Measurements from ENCODE around the gene TTC39B. TPM values are rescaled to one million over a fixed set of nuclear protein-coding genes. Genes with fewer than 3 reads are reported as not detected.

Gene TTC39B
- total RNA-seq, 1 experiment from 2014 or later = 0.04 TPM

DNA sequence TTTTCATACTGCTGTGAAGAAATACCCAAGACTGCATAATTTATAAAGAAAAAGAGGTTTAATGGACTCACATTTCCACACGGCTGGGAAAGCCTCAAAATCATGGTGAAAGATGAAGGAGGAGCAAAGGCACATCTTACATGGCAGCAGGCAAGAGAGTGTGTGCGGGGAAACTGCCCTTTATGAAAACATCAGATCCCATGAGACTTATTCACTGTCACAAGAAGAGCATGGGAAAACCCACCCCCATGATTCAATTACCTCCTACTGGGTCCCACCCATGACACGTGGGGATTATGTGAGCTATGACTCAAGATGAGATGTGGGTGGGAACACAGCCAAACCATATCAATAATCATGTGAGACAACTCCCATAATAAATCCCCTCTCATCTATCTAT, 8.7 kb downstream of the TTC39B start:
- Histone ChIP-seq H3K4me3 (ENCODE audit: low read length) (no peak overlapping the region), H3K27ac (ENCODE audit: low read length) (no peak overlapping the region), H3K9me3 (ENCODE audit: low read length) (no peaks in the 10 kb centered on the region), H3K27me3 (ENCODE audit: low read length) (no peaks in the 10 kb centered on the region), H3K9me2 (replicated peaks; ENCODE audit: insufficient read depth, low read length) (no peaks in the 10 kb centered on the region), H4K20me1 (ENCODE audit: insufficient read depth, low read depth, low read length) (no peaks in the 10 kb centered on the region), H3K4me2 (ENCODE audit: low read depth, low read length, poor library complexity, severe bottlenecking) (no peak overlapping the region), H3K4me1 (ENCODE audit: low read length) (no peaks in the 10 kb centered on the region), H2AFZ (ENCODE audit: low read length) (no peak overlapping the region), H3K9ac (ENCODE audit: low read length) (no peak overlapping the region), H3K36me3 (ENCODE audit: insufficient read depth, low read length) (no peaks in the 10 kb centered on the region), H3K79me2 (ENCODE audit: low read length) (no peaks in the 10 kb centered on the region)
- DNase-seq = no peak

GRCh38 chr9:15295761-15296405, 11.1 kb downstream of the TTC39B start:
- DNase-seq = no peak
- no peaks in the 10 kb centered on the region for H4K20me1 ChIP-seq (ENCODE audit: insufficient read depth, low read depth, low read length)
- H3K27ac ChIP-seq (ENCODE audit: low read length) = no peak overlapping the region
- no peaks in the 10 kb centered on the region for H3K9me2 ChIP-seq (replicated peaks; ENCODE audit: insufficient read depth, low read length)
- H3K36me3 ChIP-seq (ENCODE audit: insufficient read depth, low read length) = no peaks in the 10 kb centered on the region
- H3K4me2 ChIP-seq (ENCODE audit: low read depth, low read length, poor library complexity, severe bottlenecking) = no peak overlapping the region
- no peak overlapping the region for H3K9ac ChIP-seq (ENCODE audit: low read length)
- H3K9me3 ChIP-seq (ENCODE audit: low read length) = no peaks in the 10 kb centered on the region
- no peaks in the 10 kb centered on the region for H3K27me3 ChIP-seq (ENCODE audit: low read length)
- no peaks in the 10 kb centered on the region for H3K79me2 ChIP-seq (ENCODE audit: low read length)
- no peak overlapping the region for H2AFZ ChIP-seq (ENCODE audit: low read length)
- no peak overlapping the region for H3K4me3 ChIP-seq (ENCODE audit: low read length)
- no peaks in the 10 kb centered on the region for H3K4me1 ChIP-seq (ENCODE audit: low read length)

GRCh38 chr9:15294604-15295003, 12.4 kb downstream of the TTC39B start:
- H2AFZ ChIP-seq (ENCODE audit: low read length) = no peak overlapping the region
- H3K4me1 ChIP-seq (ENCODE audit: low read length) = no peaks in the 10 kb centered on the region
- H3K4me2 ChIP-seq (ENCODE audit: low read depth, low read length, poor library complexity, severe bottlenecking) = no peak overlapping the region
- H3K9me3 ChIP-seq (ENCODE audit: low read length) = no peaks in the 10 kb centered on the region
- H3K4me3 ChIP-seq (ENCODE audit: low read length) = no peak overlapping the region
- no peak overlapping the region for H3K27ac ChIP-seq (ENCODE audit: low read length)
- H3K9me2 ChIP-seq (replicated peaks; ENCODE audit: insufficient read depth, low read length) = no peaks in the 10 kb centered on the region
- no peak overlapping the region for H3K9ac ChIP-seq (ENCODE audit: low read length)
- no peaks in the 10 kb centered on the region for H3K27me3 ChIP-seq (ENCODE audit: low read length)
- DNase-seq = no peak
- H4K20me1 ChIP-seq (ENCODE audit: insufficient read depth, low read depth, low read length) = no peaks in the 10 kb centered on the region
- no peaks in the 10 kb centered on the region for H3K36me3 ChIP-seq (ENCODE audit: insufficient read depth, low read length)
- no peaks in the 10 kb centered on the region for H3K79me2 ChIP-seq (ENCODE audit: low read length)

GRCh38 chr9:15293804-15294316, 13.2 kb downstream of the TTC39B start:
- Histone ChIP-seq H3K36me3 (ENCODE audit: insufficient read depth, low read length) (no peaks in the 10 kb centered on the region), H3K79me2 (ENCODE audit: low read length) (no peaks in the 10 kb centered on the region), H2AFZ (ENCODE audit: low read length) (no peak overlapping the region; the same call in 1 of the 2 replicates), H3K9me3 (ENCODE audit: low read length) (no peaks in the 10 kb centered on the region), H3K9me2 (replicated peaks; ENCODE audit: insufficient read depth, low read length) (no peaks in the 10 kb centered on the region), H3K27ac (ENCODE audit: low read length) (no peak overlapping the region), H3K4me2 (ENCODE audit: low read depth, low read length, poor library complexity, severe bottlenecking) (no peak overlapping the region), H3K9ac (ENCODE audit: low read length) (no peak overlapping the region), H4K20me1 (ENCODE audit: insufficient read depth, low read depth, low read length) (no peaks in the 10 kb centered on the region), H3K4me1 (ENCODE audit: low read length) (no peaks in the 10 kb centered on the region), H3K4me3 (ENCODE audit: low read length) (no peak overlapping the region), H3K27me3 (ENCODE audit: low read length) (no peaks in the 10 kb centered on the region)
- DNase-seq = no peak

DNA sequence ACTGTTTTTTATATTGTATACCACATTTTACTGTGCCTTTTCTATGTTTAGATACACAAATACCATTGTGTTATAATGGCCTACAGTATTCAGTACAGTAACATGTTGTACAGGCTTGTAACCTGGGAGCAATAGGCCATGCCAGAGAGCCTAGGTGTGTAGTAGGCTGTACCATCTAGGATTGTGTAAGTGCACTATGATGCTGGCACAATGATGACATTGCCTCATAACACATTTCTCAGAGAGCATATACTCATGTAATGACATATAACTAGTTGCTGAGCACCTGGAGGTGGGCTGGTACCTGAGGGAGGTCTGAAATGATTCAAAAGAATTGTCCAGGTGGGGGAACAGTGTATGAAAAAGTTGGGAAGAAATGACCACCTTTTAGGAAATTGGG, 13.9 kb downstream of the TTC39B start:
- no peaks in the 10 kb centered on the region for H3K79me2 ChIP-seq (ENCODE audit: low read length)
- H3K27ac ChIP-seq (ENCODE audit: low read length) = no peak overlapping the region
- no peak overlapping the region for H2AFZ ChIP-seq (ENCODE audit: low read length)
- no peak for DNase-seq
- no peaks in the 10 kb centered on the region for H3K4me1 ChIP-seq (ENCODE audit: low read length)
- H3K36me3 ChIP-seq (ENCODE audit: insufficient read depth, low read length) = no peaks in the 10 kb centered on the region
- H3K9me2 ChIP-seq (replicated peaks; ENCODE audit: insufficient read depth, low read length) = no peaks in the 10 kb centered on the region
- no peak overlapping the region for H3K4me3 ChIP-seq (ENCODE audit: low read length)
- no peak overlapping the region for H3K4me2 ChIP-seq (ENCODE audit: low read depth, low read length, poor library complexity, severe bottlenecking)
- H3K9ac ChIP-seq (ENCODE audit: low read length) = no peak overlapping the region
- no peaks in the 10 kb centered on the region for H3K27me3 ChIP-seq (ENCODE audit: low read length)
- H4K20me1 ChIP-seq (ENCODE audit: insufficient read depth, low read depth, low read length) = no peaks in the 10 kb centered on the region
- H3K9me3 ChIP-seq (ENCODE audit: low read length) = no peaks in the 10 kb centered on the region

DNA sequence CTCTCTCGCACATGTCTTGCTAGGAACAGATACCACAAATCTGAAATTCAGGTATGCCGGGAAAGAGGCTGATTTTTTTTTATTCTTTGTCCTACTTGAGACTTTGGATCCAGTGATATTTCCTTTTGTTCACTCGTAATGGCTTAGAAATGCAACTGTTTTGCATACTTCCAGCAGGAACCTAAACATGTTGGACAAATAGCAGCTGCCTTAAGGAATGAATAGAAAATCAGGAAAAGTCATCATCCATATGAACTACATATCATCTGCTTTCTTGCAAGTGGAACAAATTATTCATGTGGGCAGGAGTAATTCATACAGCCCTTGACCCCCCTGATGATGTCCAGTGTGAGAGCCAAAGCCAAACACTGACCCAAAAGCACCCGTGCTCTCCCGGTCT, 17.4 kb downstream of the TTC39B start:
- Histone ChIP-seq H3K4me3 (ENCODE audit: low read length) (no peak overlapping the region), H3K27me3 (ENCODE audit: low read length) (no peaks in the 10 kb centered on the region), H2AFZ (ENCODE audit: low read length) (no peak overlapping the region), H4K20me1 (ENCODE audit: insufficient read depth, low read depth, low read length) (no peaks in the 10 kb centered on the region), H3K27ac (ENCODE audit: low read length) (no peak overlapping the region), H3K4me1 (ENCODE audit: low read length) (no peaks in the 10 kb centered on the region), H3K79me2 (ENCODE audit: low read length) (no peaks in the 10 kb centered on the region), H3K36me3 (ENCODE audit: insufficient read depth, low read length) (no peaks in the 10 kb centered on the region), H3K4me2 (ENCODE audit: low read depth, low read length, poor library complexity, severe bottlenecking) (no peak overlapping the region), H3K9ac (ENCODE audit: low read length) (no peak overlapping the region), H3K9me2 (replicated peaks; ENCODE audit: insufficient read depth, low read length) (no peaks in the 10 kb centered on the region), H3K9me3 (ENCODE audit: low read length) (no peaks in the 10 kb centered on the region)
- no peak for DNase-seq

DNA sequence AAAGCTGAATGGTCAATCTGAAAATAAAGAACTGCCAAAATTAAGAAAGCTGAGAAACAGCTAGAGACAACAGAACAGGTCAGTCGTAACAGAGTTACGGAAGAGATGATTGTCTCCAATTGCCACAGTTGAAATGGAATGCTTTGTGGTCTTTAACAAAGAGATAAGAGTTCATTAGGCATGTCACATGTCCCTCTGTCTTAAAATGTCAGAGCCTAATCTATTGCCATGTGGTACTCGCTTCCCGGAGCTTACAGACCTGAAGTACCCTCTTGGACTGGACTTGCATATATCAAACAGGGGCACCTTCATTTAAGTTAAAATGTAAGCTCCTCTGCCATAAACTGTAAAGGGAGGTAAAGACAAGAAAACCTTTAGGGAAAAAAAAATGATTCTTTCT, 19.7 kb downstream of the TTC39B start:
- no peak overlapping the region for H3K4me2 ChIP-seq (ENCODE audit: low read depth, low read length, poor library complexity, severe bottlenecking)
- no peaks in the 10 kb centered on the region for H3K27me3 ChIP-seq (ENCODE audit: low read length)
- no peaks in the 10 kb centered on the region for H3K79me2 ChIP-seq (ENCODE audit: low read length)
- no peaks in the 10 kb centered on the region for H3K4me1 ChIP-seq (ENCODE audit: low read length)
- no peak overlapping the region for H3K9ac ChIP-seq (ENCODE audit: low read length)
- H3K9me2 ChIP-seq (replicated peaks; ENCODE audit: insufficient read depth, low read length) = no peaks in the 10 kb centered on the region
- no peak for DNase-seq
- H4K20me1 ChIP-seq (ENCODE audit: insufficient read depth, low read depth, low read length) = no peaks in the 10 kb centered on the region
- no peaks in the 10 kb centered on the region for H3K36me3 ChIP-seq (ENCODE audit: insufficient read depth, low read length)
- H3K4me3 ChIP-seq (ENCODE audit: low read length) = no peak overlapping the region
- H3K9me3 ChIP-seq (ENCODE audit: low read length) = no peaks in the 10 kb centered on the region
- H3K27ac ChIP-seq (ENCODE audit: low read length) = no peak overlapping the region
- H2AFZ ChIP-seq (ENCODE audit: low read length) = no peak overlapping the region

DNA sequence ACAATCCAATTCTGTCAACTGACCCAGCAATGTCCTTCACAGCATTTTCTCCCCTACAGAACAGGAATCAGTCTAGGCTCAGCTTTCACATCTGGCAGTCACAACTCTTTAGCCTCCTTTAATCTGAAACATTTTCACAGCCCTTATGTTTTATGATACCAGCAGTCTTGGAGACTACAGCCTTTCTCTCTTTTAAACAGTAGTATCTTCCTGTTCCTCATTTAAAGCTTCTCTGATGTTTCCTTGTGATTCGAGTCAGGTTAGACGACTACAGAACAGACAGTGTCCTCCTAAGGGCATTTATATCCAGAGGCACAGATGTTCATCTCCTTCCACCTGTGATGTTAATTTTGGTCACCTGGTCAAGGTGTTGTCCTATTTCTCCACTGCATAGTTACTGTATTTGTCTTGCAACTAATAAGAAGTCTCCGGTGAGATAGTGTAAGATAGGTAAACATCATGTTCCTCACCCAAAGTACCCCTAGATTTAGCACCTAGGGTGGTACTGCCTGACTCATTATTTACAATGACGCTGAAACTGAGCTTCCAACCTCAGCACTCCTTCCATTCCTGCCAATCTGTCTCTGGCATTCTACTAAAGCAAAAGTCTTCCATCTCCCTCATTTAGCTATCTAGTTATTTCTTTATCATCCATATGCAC, 20.7 kb downstream of the TTC39B start:
- Histone ChIP-seq H3K4me2 (ENCODE audit: low read depth, low read length, poor library complexity, severe bottlenecking) (no peak overlapping the region), H3K79me2 (ENCODE audit: low read length) (no peaks in the 10 kb centered on the region)
- no peak for DNase-seq

More for the DNA sequence above, 20.7 kb downstream of the TTC39B start:
- H3K27ac ChIP-seq (ENCODE audit: low read length) = no peak overlapping the region
- no peaks in the 10 kb centered on the region for H3K27me3 ChIP-seq (ENCODE audit: low read length)
- no peaks in the 10 kb centered on the region for H3K4me1 ChIP-seq (ENCODE audit: low read length)
- H3K9me2 ChIP-seq (replicated peaks; ENCODE audit: insufficient read depth, low read length) = no peaks in the 10 kb centered on the region
- no peak overlapping the region for H2AFZ ChIP-seq (ENCODE audit: low read length)
- H4K20me1 ChIP-seq (ENCODE audit: insufficient read depth, low read depth, low read length) = no peaks in the 10 kb centered on the region
- H3K36me3 ChIP-seq (ENCODE audit: insufficient read depth, low read length) = no peaks in the 10 kb centered on the region
- no peak overlapping the region for H3K9ac ChIP-seq (ENCODE audit: low read length)
- no peak overlapping the region for H3K4me3 ChIP-seq (ENCODE audit: low read length)
- no peaks in the 10 kb centered on the region for H3K9me3 ChIP-seq (ENCODE audit: low read length)

Measured in Karpas-422 (cell line).